IMR-90 (cell line): ENCODE data around the gene SF3B1. TPM values are rescaled to one million over a fixed set of nuclear protein-coding genes. Genes with fewer than 3 reads are reported as not detected.

ENCODE experiments used
- ATAC-seq: fragments of 200-7000 bp; cut with Tn5 transposase; 2 replicates; pipeline ENCODE4 v1.9.1; 2020; ENCODE audit warnings: low read depth, mild to moderate bottlenecking, moderate library complexity
- BruUV-seq: library from RNA; stranded (reverse); fragments of 400-500 nt; replicated peaks from 2 replicates; lab custom pipeline; 2021; lab: Mats Ljungman, UMichigan
- CTCF ChIA-PET: fragments of 300-600 bp; formaldehyde crosslinking; extraction: SDS; loops from one replicate; lab custom pipeline; 2021; ENCODE audit warnings: antibody characterized with exemption; lab: Yijun Ruan, JAX
- POLR2A ChIA-PET: fragments of 300-600 bp; sonication (Branson Sonifier 250); formaldehyde crosslinking; loops from one replicate; lab custom pipeline; 2022; ENCODE audit warnings: antibody characterized with exemption; ENCODE audit not compliant: unreplicated experiment; lab: Charles Lee
- DNase-seq: peaks from one replicate; pipeline ENCODE4 v3.0.0; 2013
- H2AFZ ChIP-seq: replicated peaks from 2 replicates; pipeline ENCODE3; 2013; ENCODE audit warnings: low read length, mild to moderate bottlenecking; ENCODE audit not compliant: poor library complexity
- H2AK5ac ChIP-seq: 2 replicates; pipeline ENCODE4 v1.6.1; 2013; ENCODE audit warnings: low read depth, low read length, inconsistent platforms
- H2AK9ac ChIP-seq: replicated peaks from 2 replicates; pipeline ENCODE3; 2013; ENCODE audit warnings: mild to moderate bottlenecking, low read depth, low read length, moderate library complexity; ENCODE audit not compliant: poor library complexity
- H2BK120ac ChIP-seq: 2 replicates; pipeline ENCODE4 v1.6.1; 2013; ENCODE audit warnings: low read depth, low read length, inconsistent platforms
- H2BK15ac ChIP-seq: 3 replicates; pipeline ENCODE4 v1.6.1; 2013; ENCODE audit warnings: low read depth, low read length, inconsistent platforms
- H2BK20ac ChIP-seq: 2 replicates; pipeline ENCODE4 v1.6.1; 2013; ENCODE audit warnings: low read depth, mild to moderate bottlenecking, inconsistent platforms, low read length, moderate library complexity
- H2BK5ac ChIP-seq: 2 replicates; pipeline ENCODE4 v1.6.1; 2013; ENCODE audit warnings: mild to moderate bottlenecking, low read depth, low read length, inconsistent platforms; ENCODE audit not compliant: poor library complexity, severe bottlenecking
- H3K14ac ChIP-seq: replicated peaks from 2 replicates; pipeline ENCODE4 v1.6.1; 2013; ENCODE audit warnings: low read depth, low read length, inconsistent platforms
- H3K18ac ChIP-seq: 2 replicates; pipeline ENCODE4 v1.6.1; 2013; ENCODE audit warnings: low read depth, low read length, control low read depth
- H3K23ac ChIP-seq: 2 replicates; pipeline ENCODE4 v1.6.1; 2013; ENCODE audit warnings: low read depth, low read length, inconsistent platforms
- H3K27ac ChIP-seq: 2 replicates; pipeline ENCODE4 v1.5.1; 2013; ENCODE audit warnings: mild to moderate bottlenecking, control low read depth, low read length; ENCODE audit not compliant: insufficient read depth
- H3K27me3 ChIP-seq: 2 replicates; pipeline ENCODE4 v1.6.1; 2013; ENCODE audit warnings: low read length; ENCODE audit not compliant: control insufficient read depth, insufficient read depth
- H3K36me3 ChIP-seq: 2 replicates; pipeline ENCODE4 v1.6.1; 2013; ENCODE audit warnings: low read length, mixed read lengths; ENCODE audit not compliant: control insufficient read depth, insufficient read depth
- H3K4ac ChIP-seq: 2 replicates; pipeline ENCODE4 v1.6.1; 2013; ENCODE audit warnings: low read depth, low read length, inconsistent platforms
- H3K4me1 ChIP-seq: 2 replicates; pipeline ENCODE4 v1.6.1; 2013; ENCODE audit warnings: low read length, mixed read lengths; ENCODE audit not compliant: control insufficient read depth, insufficient read depth
- H3K4me2 ChIP-seq: 2 replicates; pipeline ENCODE4 v1.6.1; 2013; ENCODE audit warnings: low read depth, mild to moderate bottlenecking, control low read depth, low read length, moderate library complexity
- H3K4me3 ChIP-seq: 2 replicates; pipeline ENCODE4 v1.5.1; 2013; ENCODE audit warnings: low read depth, mild to moderate bottlenecking, control low read depth, low read length, moderate library complexity; ENCODE audit not compliant: insufficient read depth
- H3K56ac ChIP-seq: 2 replicates; pipeline ENCODE4 v1.6.1; 2013; ENCODE audit warnings: low read length, inconsistent platforms; ENCODE audit not compliant: insufficient read depth; ENCODE audit errors: extremely low read depth
- H3K79me1 ChIP-seq, 2 experiments: 2 replicates each; pipeline ENCODE4 v1.6.1; 2013; ENCODE audit warnings: low read length in 2 of 2, inconsistent platforms in 1 of 2, low read depth in 1 of 2
- H3K9ac ChIP-seq: 2 replicates; pipeline ENCODE4 v1.6.1; 2013; ENCODE audit warnings: low read depth, low read length, control low read depth
- H3K9me1 ChIP-seq: 2 replicates; pipeline ENCODE4 v1.6.1; 2013; ENCODE audit warnings: low read length, inconsistent platforms; ENCODE audit not compliant: insufficient read depth
- H3K9me3 ChIP-seq: 2 replicates; pipeline ENCODE4 v1.6.1; 2013; ENCODE audit warnings: low read length; ENCODE audit not compliant: control insufficient read depth, insufficient read depth
- H4K20me1 ChIP-seq: 2 replicates; pipeline ENCODE4 v1.6.1; 2013; ENCODE audit warnings: low read length, inconsistent platforms; ENCODE audit not compliant: insufficient read depth
- H4K5ac ChIP-seq: 2 replicates; pipeline ENCODE4 v1.6.1; 2013; ENCODE audit warnings: mild to moderate bottlenecking, low read depth, low read length, control low read depth
- H4K8ac ChIP-seq, 2 experiments: 2 replicates each; pipeline ENCODE4 v1.6.1; 2013; ENCODE audit warnings: low read depth in 2 of 2, low read length in 2 of 2, control low read depth in 1 of 2, inconsistent platforms in 1 of 2
- H4K91ac ChIP-seq: 2 replicates; pipeline ENCODE4 v1.6.1; 2013; ENCODE audit warnings: low read depth, low read length, inconsistent platforms; ENCODE audit not compliant: insufficient read depth
- BHLHE40 ChIP-seq: fragments of 150-350 bp; IDR thresholded peaks from 2 replicates; pipeline ENCODE4 v1.6.1; 2016; ENCODE audit warnings: mild to moderate bottlenecking, low read depth, low read length
- CEBPB ChIP-seq: IDR thresholded peaks from 2 replicates; pipeline ENCODE4 v1.6.1; 2012; ENCODE audit warnings: low read depth, low read length, improper control_type of control experiment
- CHD1 ChIP-seq: IDR thresholded peaks from 2 replicates; pipeline ENCODE4 v1.6.1; 2012; ENCODE audit warnings: low read depth, low read length, improper control_type of control experiment
- CTCF ChIP-seq: conservative IDR thresholded peaks from 2 replicates; pipeline ENCODE4 v1.5.1; 2012; ENCODE audit warnings: mild to moderate bottlenecking, low read depth, low read length, improper control_type of control experiment
- FOS ChIP-seq: fragments of 150-350 bp; IDR thresholded peaks from 2 replicates; pipeline ENCODE4 v1.6.1; 2016; ENCODE audit warnings: low read depth, low read length
- MAFK ChIP-seq: IDR thresholded peaks from 2 replicates; pipeline ENCODE4 v1.6.1; 2012; ENCODE audit warnings: low read depth, low read length, improper control_type of control experiment
- MAZ ChIP-seq: IDR thresholded peaks from 2 replicates; pipeline ENCODE4 v1.6.1; 2012; ENCODE audit warnings: low read depth, mild to moderate bottlenecking, low read length, improper control_type of control experiment, moderate library complexity, borderline replicate concordance
- MXI1 ChIP-seq: IDR thresholded peaks from 2 replicates; pipeline ENCODE4 v1.6.1; 2012; ENCODE audit warnings: low read depth, mild to moderate bottlenecking, low read length, moderate library complexity, borderline replicate concordance
- POLR2A ChIP-seq: IDR thresholded peaks from 2 replicates; pipeline ENCODE4 v1.6.1; 2012; ENCODE audit warnings: mild to moderate bottlenecking, low read depth, low read length
- RAD21 ChIP-seq: IDR thresholded peaks from 2 replicates; pipeline ENCODE4 v1.6.1; 2012; ENCODE audit warnings: low read length, improper control_type of control experiment
- RCOR1 ChIP-seq: IDR thresholded peaks from 2 replicates; pipeline ENCODE4 v1.6.1; 2012; ENCODE audit warnings: mild to moderate bottlenecking, low read length, improper control_type of control experiment; ENCODE audit not compliant: insufficient replicate concordance
- SMC3 ChIP-seq: fragments of 150-350 bp; IDR thresholded peaks from 2 replicates; pipeline ENCODE4 v1.6.1; 2016; ENCODE audit warnings: low read depth, mild to moderate bottlenecking, antibody characterized with exemption, low read length, moderate library complexity
- WGBS, 2 experiments: methylation state at CpG; one replicate each; pipeline versions ENCODE4 v1.1.5 to v1.1.7; 2013; ENCODE audit warnings: missing lambda C conversion rate in 2 of 2; ENCODE audit not compliant: insufficient read length in 1 of 2; ENCODE audit errors: extremely low coverage in 2 of 2; 5-methylcytosine and 5-hydroxymethylcytosine counted together
- dilution Hi-C: fragments of 300-500 bp; cut with HindIII; formaldehyde crosslinking; loops from one replicate; pipeline ENCODE4 v1.14.3; 2018; ENCODE audit warnings: low sequenced_read_pairs; ENCODE audit not compliant: unreplicated experiment
- in situ Hi-C: fragments of 300-500 bp; cut with MboI; formaldehyde crosslinking; loops from 3 replicates; pipeline ENCODE4 v1.14.3; 2019; ENCODE audit warnings: low sequenced_read_pairs, inconsistent platforms, mixed read lengths
- intact Hi-C: fragments of 100-400 bp; cut with micrococcal nuclease; formaldehyde crosslinking; loops from 2 replicates; pipeline ENCODE4 v1.10.0; 2022
- polyA plus RNA-seq, 3 experiments: library from polyadenylated mRNA; depleted of rRNA; stranded (reverse); fragments of >200 nt; gene quantifications; 2 replicates each; pipeline ENCODE4 v1.2.3, GENCODE V29; 2012; ENCODE audit warnings: low replicate concordance in 1 of 3
- total RNA-seq: library from RNA; depleted of rRNA; stranded (reverse); fragments of >200 nt; gene quantifications from 2 replicates; pipeline ENCODE4 v1.2.3, GENCODE V29; 2012
- TF ChIP-seq, protein P1 (sequence below): fragments of 150-350 bp; IDR thresholded peaks from 2 replicates; pipeline ENCODE4 v1.6.1; 2017; ENCODE audit warnings: mild to moderate bottlenecking, antibody characterized with exemption, low read length, low read depth

The SF3B1 gene
- total and polyA plus RNA-seq, 2 of the 4 experiments (the other 2 are of a cell fraction): 326 to 942 TPM

DNA sequence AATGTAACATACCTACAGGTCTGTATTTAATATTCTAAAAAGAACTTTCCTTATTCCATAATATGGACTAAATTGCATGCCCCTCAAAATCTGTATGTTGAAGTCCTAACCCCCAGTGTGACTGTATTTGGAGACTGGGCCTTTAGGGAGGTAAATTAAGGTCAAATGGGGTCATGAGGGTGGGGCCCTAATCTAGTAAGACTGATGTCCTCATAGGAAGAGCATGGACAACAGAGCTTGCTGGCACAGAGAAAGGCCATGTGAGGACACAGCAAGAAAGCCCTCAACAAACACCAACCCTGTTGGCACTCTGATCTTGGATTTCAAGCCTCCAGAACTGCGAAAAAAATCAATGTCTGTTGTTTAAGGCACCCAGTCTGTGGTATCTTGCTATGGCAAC lies 18.6 kb downstream of the SF3B1 start:
- H3K56ac ChIP-seq: no peak overlapping the region
- H4K8ac ChIP-seq: no peak overlapping the region
- H2AFZ ChIP-seq: no peak overlapping the region
- no peak for ATAC-seq
- no CpG with 5 or more reads among the region's 1 CpG for WGBS, 2 experiments
- H4K5ac ChIP-seq: no peak overlapping the region; the same call in 1 of the 2 replicates
- H2AK5ac ChIP-seq: no peak overlapping the region
- in situ Hi-C loops: loop anchor here (5.0 kb wide), 1 partner anchor 81 kb away; the partner anchor contains the start of gene HSPD1
- no peak overlapping the region for H3K4me3 ChIP-seq
- H3K9me1 ChIP-seq: no peaks in the 10 kb centered on the region
- no peak overlapping the region for H3K27ac ChIP-seq
- H3K4me1 ChIP-seq: no peaks in the 10 kb centered on the region; the same call in 1 of the 2 replicates
- H2BK5ac ChIP-seq: no peak overlapping the region
- no peak overlapping the region for H3K23ac ChIP-seq
- dilution Hi-C loops: no loop called here
- no peaks in the 10 kb centered on the region for H3K27me3 ChIP-seq
- DNase-seq: no peak
- no peak for TF ChIP-seq MAFK
- TF ChIP-seq CTCF: no peak
- TF ChIP-seq CHD1: no peak
- TF ChIP-seq POLR2A: no peak
- no peak for TF ChIP-seq MXI1
- TF ChIP-seq SMC3: no peak
- TF ChIP-seq BHLHE40: no peak
- TF ChIP-seq MAZ: no peak
- TF ChIP-seq RAD21: no peak
- TF ChIP-seq RCOR1: no peak
- TF ChIP-seq FOS: no peak
- TF ChIP-seq CEBPB: no peak
- TF ChIP-seq, protein P1, sequence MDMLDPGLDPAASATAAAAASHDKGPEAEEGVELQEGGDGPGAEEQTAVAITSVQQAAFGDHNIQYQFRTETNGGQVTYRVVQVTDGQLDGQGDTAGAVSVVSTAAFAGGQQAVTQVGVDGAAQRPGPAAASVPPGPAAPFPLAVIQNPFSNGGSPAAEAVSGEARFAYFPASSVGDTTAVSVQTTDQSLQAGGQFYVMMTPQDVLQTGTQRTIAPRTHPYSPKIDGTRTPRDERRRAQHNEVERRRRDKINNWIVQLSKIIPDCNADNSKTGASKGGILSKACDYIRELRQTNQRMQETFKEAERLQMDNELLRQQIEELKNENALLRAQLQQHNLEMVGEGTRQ: no peak
- CTCF ChIA-PET: no interaction called here
- intact Hi-C loops: loop anchor here (5.0 kb wide), 1 partner anchor 61 kb away; no protein-coding TSS in a partner anchor
- peaks cover 59% of the 10 kb centered on the region for H3K36me3 ChIP-seq
- H2BK20ac ChIP-seq: no peak overlapping the region
- H3K4me2 ChIP-seq: no peak overlapping the region
- H2AK9ac ChIP-seq: no peak overlapping the region
- H3K14ac ChIP-seq: no peak overlapping the region
- H3K4ac ChIP-seq: no peak overlapping the region
- POLR2A ChIA-PET: no interaction called here
- no peak overlapping the region for H3K18ac ChIP-seq
- H3K9me3 ChIP-seq: no peaks in the 10 kb centered on the region
- peaks cover 9% of the 10 kb centered on the region; the same call in 1 of the 2 replicates for H4K20me1 ChIP-seq
- H4K91ac ChIP-seq: no peak overlapping the region
- no TSS peak for BruUV-seq
- H2BK15ac ChIP-seq: no peak overlapping the region
- H2BK120ac ChIP-seq: no peak overlapping the region
- H3K79me1 ChIP-seq: peaks cover 17 to 34% of the 10 kb centered on the region in 2 experiments
- no peak overlapping the region for H3K9ac ChIP-seq
